Lower leg skin (tissue), 3 donors: ENCODE results near the gene CFAP74.

Source experiments
- CTCF ChIP-seq, 3 donors: fragments of 450-650 bp; IDR thresholded peaks; one replicate each; pipeline ENCODE4 v1.5.1; 2016; ENCODE audit warnings: antibody characterized with exemption in 3 of 3, mild to moderate bottlenecking in 3 of 3, moderate library complexity in 2 of 3
- POLR2A ChIP-seq, 2 donors: fragments of 450-650 bp; IDR thresholded peaks; one replicate each; pipeline ENCODE4 v1.6.1; 2016 to 2017; ENCODE audit warnings: antibody characterized with exemption in 2 of 2, mild to moderate bottlenecking in 1 of 2, moderate library complexity in 1 of 2

GRCh38 chr1:2033165-2033564 is 29.6 kb upstream of the CFAP74 start:
- TF ChIP-seq CTCF (IDR thresholded peaks at IDR 0.05) (no peak), POLR2A (IDR thresholded peaks at IDR 0.05) (no peak)
